Stimulated activated CD4-positive, alpha-beta T cell treated with anti-CD3 and anti-CD28 coated beads, TNF-alpha, amount 100 ng/mL, for 4 hours (primary cell): Measurements from ENCODE around the gene LDB3.

Experiments used
- DNase-seq, 3 experiments: peaks; one replicate each; pipeline ENCODE4 v3.0.0-alpha.2; 2020; ENCODE audit warnings: low read depth in 3 of 3

LDB3 gene

DNA sequence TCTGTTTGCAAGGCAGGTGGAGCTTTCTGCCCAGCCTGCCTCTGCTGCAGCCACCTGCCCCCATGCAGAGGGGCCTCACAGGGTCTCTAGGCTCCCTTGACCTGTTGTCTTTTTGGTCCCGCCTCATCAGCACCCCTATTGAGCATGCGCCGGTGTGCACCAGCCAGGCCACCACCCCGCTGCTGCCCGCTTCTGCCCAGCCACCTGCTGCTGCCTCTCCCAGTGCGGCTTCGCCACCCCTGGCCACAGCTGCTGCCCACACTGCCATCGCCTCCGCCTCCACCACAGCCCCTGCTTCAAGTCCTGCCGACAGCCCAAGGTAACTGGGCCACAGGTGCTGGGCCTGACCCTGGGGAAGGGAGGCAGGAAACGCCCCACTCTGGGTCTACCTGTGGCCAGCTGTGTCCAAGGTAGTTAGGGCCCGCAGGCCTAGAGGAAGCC lies 38.1 kb downstream of the LDB3 start:
- no peak for DNase-seq

DNA sequence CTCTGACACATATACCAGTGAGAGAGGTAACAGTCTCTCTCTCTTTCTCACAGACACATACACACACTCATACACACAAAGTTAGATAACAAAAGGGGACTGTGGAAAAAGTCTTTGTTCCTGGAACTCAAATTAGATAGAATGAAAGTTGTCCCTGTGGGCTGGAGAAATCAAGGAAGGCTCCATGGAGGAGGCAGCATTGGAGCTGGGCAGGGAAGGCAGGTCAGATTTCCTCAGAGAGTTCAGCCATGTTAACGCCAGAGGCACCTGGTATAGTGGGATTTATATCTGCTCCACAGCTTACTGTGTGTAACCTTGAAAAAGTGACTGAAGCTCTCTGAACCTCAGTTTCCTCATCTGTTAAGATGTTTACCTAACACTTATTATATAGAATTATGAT lies 38.7 kb downstream of the LDB3 start:
- no peak for DNase-seq

DNA sequence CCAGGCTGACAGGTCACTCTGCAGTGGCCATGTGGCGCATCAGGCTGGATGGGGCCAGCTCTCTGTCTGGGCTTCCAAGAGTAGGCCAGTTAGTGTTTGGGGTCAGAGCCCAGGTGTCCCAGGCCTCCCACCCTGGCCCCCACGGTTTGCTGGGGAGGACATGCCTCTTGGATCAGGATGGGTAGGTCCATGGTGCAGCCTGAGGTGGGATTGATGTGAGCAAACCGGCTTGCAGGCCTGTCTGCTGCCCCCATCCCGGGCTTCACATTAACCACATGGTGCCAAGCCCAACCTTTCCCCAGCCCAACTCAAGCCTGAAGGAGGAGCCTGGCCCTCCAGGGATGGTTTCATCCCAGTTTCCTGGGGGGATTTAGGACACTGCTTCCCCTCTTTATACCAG lies 39.2 kb downstream of the LDB3 start:
- DNase-seq: no peak

DNA sequence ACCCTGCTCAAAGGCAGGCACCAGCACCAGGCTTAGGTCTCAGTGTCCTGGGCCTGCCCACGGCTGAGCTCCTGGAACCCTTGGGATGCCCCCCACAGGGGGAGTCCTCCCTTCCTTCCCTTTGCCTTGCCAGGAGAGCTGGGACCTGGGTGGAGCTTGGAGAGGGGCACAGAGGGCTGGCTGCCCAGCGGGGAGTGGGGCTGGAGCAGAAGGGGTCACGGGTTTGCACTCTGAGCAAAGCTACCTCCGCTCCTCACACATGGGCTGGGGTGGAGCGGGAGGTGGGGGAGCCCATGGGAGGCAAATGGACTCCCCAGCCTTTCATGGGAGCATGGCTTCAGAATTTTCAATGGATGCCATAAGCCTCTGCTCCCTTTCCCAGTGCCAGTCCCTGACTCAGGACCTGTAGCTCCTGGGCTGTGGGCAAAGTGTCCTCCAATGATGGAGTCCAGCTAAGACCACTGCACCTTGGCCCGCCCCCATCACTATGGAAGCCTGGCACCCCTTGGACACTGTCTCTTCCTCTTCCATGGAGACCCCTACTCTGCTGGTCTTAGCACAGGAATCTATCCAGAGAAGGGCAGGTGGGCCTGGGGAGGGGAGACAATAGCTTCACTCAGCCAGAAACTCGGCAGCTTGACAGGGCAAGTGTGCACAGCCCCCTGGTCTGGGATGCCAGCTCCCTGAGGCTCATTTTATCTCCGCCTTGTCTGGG lies 39.9 kb downstream of the LDB3 start:
- no peak for DNase-seq

DNA sequence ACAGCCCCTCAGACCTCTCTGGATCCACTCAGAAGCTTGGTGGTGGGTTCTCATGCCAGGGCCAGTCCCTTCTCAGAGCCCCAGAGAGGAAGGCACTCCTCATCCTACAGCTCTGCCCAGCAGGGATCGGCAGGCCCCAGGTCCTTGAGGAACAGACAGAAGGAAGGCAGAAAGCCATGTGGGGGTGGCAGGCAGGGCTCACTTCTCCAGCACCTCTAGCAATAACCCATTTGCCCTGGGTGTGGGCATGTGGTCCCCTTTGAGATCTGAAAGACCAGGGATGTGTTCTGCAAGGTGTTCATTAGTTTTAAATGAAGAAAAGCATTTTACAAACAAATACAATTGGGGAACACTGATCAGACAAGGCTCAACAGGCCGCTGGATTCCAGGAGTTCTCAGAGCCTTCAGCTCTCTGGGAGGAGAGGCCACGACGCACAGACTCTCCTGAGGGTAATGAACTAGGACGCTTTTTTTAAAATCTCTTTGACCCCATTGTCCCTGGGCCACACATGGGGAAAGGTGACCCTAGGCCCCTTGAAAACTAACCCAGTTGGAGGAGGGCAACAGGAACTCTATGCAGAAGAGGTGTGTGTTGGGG lies 40.6 kb downstream of the LDB3 start:
- DNase-seq: no peak

DNA sequence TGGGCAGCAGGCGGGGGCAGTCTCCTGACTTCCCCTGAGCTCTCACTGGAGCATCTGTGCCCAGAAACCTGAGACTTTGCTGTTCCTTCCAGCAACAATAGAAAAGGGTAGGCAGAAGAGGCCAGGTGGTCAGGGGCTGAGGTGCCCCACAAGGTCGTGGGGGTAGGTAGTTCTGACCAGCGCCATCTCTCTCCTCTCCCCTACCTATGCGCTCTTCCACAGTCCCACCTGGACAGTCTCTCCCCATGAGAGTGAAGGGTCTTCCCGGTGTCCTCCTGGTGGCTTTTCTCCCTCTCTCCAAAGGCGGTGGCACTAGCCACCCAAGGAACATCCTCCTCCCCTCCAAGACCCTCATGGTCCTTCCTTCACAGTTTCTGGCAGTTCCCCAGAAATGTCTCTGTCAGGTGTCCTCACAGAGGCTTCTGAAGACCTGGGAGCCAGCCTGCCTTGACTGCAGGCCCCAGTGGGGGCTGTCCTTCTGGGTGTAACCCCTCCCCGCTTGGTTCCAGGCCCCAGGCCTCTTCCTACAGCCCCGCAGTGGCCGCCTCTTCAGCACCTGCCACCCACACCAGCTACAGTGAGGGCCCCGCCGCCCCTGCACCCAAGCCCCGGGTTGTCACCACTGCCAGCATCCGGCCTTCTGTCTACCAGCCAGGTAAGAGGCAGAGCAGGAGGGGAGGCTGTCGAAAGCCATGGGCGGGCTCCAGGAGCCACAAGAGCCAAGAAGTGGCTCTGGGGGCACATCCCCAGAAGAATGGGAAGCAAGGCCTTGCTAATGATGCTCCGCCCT lies 41.3 kb downstream of the LDB3 start:
- DNase-seq: no peak

DNA sequence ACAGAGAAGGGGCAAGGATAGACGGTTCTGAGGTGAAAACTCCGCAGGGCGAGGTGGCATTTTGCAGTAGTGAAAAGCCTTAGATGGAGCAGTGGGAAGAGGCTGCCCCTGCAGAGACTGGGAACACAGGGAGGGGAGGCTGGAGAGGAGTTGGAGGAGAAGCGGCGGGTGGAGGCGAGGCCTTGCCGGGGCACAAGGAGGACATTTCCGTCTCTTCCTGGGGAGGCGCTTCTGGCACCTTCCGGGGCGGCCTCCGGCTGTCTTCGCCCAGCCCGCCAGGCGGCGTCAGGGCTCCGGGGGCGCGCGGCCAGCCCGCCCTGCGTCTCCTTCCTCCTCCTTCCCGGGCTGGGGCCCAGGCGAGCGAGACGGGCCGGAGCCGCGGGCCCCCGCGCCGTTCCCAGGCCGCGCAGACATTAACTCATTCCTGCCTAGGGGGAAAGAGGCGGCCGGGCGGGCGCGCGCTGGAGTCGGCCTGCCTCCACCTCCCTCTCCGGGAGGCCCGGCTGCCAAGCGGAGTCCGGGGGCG lies 42.7 kb downstream of the LDB3 start:
- DNase-seq: peak; percentile 61 to 73 (median 69)

DNA sequence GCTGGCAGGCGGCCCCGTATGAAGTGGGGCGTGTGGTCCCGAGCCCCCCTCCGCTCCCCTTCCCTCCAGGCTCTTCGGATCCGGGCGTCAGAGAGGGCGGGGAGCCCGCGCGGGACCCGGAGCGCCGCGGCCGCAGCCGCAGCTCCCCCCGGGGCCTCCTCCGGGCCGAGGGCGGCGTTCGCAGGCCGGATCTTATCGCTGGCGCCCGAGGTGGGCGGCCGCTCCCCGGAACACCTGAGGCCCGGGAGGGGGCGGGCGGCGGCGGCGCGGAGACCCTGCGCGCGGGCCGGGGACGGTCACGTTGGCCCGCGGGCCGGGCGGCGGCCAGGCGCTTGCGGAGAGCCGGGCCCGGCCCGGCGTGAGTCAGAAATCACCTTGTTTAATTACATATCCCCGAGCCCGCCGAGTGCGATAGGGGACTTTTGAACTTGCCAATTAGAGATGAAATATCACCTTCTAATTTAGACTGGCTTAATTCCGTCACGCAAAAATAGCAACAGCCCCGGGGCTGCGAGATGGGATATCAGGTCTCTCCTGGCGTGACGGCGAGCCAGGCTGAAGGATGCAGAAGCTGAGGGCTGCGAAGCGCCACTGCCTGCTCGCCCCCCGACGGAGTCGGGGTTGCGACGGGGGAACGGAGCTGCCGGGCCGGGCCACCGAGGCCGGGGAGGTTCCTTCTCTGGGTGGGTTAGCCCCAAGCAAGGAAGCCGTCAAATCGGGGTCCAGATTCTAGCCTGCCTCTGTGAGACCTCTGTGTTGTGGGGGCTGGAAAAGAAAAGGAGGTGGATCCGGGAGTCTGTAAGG lies 43.4 kb downstream of the LDB3 start:
- peak; percentile 14 to 56 (median 34) for DNase-seq

DNA sequence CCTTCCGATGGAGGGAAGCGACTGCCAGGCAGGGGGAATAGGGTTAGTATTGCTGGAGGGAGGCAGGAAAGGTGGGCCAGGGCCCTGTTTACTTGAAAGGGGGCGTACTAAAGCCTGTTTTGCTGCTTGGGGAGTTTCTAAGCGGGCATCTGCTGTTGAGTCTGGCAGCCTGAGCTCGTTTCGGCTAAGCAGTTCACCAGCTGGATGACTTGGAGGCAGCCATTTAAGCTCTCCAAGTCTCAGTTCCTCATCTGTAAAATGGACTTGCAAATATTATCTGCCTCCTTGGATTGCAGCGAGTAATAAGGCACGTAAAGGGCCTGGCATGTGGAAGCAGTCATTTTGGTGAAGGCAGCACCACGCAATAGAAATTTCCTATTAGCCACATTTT lies 44.0 kb downstream of the LDB3 start:
- no peak for DNase-seq

DNA sequence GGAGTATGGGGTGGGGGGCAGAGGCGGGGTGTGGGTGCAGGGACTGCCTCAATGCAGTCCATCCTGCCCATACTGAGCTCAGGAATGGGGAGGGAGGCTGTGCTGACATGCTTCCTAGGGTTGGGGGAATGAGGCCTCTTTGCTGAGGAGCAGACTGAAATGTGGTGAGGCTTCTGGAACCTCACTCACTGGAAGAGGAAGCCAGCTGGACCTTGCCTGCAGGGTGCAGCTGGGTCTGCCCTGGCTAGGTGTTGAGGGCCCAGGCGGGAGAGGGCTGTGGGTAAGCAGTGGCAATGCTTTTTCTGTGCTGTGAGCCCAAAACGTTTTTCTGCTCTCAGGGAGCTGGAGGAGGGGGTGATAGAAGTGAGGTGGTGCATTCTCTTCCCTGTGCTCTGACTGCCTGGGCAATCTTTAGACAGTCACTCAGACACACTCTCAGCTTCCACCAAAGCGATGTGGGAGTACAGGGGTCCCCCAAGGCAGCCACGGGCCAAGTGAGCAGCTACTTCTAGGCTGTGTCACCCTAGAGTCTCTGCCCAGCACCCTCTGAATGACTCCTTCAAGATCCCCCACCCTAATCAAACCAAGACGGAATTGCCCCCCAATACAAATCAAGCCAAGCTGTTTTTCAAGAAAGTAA lies 47.0 kb downstream of the LDB3 start:
- DNase-seq: no peak

DNA sequence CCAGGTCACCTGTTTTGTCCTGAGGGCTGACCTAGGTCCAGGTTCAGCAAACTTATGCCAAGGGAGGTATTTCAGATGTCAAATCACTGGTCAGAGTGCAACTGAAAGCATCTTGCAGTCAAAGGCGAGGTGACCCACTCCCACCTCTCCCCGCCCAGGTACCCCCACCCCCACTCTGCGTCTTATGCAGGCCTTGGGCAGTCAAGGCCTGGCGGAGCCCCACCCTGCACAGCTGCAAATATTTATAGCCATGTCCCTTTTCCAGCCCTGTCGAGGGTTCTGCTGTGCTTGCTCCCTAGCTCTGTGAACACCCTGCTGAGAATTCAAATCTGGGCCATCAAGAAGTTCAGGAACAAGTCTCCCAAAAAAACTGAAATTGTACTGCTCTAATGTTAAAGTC lies 47.5 kb downstream of the LDB3 start:
- no peak for DNase-seq

DNA sequence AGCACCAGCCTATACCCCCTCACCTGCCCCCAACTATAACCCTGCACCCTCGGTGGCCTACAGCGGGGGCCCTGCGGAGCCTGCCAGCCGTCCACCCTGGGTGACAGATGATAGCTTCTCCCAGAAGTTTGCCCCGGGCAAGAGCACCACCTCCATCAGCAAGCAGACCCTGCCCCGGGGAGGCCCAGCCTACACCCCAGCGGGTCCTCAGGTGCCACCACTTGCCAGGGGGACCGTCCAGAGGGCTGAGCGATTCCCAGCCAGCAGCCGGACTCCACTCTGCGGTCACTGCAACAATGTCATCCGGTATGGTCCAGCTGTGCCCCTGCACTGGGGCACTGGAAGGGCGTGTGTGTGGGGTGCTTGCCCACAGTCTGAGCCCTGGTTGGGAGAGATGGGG lies 48.2 kb downstream of the LDB3 start:
- no peak for DNase-seq

DNA sequence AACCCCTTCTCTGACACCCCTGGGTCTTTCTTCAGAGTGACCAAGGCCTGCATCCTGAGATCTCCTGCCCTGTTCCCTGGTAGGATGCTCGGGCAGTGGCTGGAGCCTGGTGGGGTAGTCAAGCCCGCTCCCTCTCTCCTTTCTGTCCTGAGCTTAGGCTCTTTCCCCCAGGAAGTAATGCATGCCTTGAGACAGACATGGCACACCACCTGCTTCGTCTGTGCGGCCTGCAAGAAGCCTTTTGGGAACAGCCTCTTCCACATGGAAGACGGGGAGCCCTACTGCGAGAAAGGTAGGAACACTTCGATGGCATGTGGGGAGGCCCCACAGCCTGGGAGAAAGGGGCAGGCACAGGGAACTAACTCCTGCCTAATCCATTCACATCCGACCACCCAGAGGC lies 50.2 kb downstream of the LDB3 start:
- DNase-seq: no peak

DNA sequence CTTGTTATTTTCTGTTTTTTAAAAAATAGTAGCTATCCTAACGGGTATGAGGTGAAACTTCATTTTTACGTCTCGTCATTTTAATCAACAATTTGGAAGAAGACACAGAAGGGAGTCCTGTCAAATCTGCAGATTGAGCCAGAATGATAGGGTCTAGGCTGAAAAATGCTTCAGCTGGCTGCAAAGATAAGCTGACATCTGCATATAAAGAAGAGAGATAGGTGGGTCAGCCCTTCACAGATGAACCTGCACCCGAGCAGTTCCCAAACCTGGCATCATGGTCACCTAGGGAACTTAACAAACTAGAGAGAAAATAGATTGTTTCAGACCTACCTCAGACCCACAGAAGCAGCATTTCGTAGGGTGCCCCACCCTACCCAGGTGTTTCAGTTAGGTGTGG lies 52.9 kb downstream of the LDB3 start:
- no peak for DNase-seq

DNA sequence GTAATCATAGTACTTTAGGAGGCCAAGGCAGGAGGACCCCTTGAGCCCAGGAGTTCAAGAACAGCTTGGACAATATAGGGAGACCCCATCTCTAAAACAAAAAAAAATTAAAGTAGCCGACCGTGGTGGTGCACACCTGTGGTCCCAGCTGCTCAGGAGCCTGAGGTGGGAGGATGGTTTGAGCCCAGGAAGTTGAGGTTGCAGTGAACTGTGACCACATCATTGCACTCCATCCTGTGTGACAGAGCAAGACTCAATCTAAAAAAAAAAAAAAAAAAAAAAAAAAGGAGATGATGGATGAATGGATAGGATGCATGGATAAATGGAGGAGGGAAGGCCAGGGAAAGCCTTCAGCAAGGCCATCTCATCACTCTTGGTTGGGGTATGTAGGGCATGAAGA lies 54.7 kb downstream of the LDB3 start:
- DNase-seq: no peak

DNA sequence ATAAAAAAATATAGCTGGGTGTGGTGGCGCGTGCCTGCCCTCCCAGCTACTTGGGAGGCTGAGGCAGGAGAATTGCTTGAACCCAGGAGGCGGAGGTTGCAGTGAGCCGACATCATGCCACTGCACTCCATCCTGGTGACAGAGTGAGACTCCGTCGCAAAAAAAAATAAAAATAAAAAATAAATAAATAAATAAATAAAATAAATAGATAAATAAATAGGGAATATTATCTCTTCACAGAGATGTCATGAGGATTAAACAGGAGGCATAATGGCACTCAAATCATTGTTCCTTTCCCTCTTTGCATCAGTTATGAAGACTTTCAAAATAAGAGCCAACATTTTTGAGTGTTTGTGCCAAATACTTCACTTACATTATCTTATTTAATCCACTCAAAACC lies 56.1 kb downstream of the LDB3 start:
- DNase-seq: no peak

DNA sequence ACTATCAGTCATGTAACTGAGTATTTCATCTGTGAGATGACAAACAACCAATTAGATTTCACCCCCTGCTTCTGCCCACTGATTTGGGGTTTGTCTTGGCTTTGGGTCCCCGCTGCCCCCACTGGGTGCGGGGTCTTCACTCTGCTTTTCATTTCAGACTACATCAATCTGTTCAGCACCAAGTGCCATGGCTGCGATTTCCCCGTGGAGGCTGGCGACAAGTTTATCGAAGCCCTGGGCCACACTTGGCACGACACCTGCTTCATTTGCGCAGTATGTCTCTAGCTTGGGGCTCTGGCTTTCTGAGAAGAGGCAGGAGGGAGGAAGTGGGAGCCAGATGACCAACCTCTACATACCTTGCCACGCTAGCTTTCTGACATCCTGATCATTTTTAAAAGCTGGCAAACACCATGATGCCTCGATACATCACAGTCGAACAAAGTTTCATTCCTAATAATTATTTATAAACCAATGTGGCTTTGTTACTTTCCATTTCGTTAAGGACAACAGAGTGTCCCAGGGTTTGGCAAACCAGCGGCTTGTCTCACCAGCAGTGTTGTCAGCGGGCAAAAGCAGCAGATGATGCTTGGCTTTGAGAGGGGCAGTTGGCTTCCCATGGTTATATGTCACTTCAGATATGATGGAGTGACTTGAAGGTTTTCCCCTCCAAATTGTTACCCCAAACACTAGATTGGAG lies 57.8 kb downstream of the LDB3 start:
- no peak for DNase-seq

DNA sequence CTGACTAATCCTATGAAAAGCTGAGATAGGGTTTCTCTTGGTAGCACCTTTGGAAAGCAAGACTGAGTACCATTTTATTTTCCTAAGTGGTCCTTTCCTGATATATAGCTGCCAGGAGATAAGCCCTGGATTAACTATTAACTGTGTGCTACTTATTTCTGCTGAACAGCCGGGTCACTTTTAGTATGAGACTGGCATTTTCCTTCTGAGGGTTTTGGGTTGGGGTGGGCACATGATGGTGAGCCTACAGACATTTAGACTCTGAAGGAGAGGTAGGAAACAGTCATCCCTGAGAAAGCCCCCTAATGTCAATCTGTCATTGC lies 58.3 kb downstream of the LDB3 start:
- DNase-seq: no peak

DNA sequence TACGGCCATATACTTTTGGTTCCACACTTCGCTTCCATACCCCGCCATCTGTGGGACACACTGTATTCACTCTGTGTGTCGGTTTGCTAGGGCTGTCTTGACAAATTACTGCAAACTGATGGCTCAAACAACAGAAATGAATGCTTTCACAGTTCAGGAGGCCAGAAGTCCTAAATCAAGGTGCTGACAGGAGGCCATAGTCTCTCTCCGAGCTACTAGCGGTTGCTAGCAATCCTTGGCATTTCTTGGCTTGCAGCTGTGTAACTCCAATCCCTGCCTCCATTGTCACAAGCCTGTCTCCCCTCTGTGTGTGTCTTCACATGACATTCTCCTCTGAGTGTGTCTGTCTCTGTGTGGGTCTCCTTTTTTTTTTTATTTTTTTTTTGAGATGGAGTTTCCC lies 59.2 kb downstream of the LDB3 start:
- DNase-seq: no peak

DNA sequence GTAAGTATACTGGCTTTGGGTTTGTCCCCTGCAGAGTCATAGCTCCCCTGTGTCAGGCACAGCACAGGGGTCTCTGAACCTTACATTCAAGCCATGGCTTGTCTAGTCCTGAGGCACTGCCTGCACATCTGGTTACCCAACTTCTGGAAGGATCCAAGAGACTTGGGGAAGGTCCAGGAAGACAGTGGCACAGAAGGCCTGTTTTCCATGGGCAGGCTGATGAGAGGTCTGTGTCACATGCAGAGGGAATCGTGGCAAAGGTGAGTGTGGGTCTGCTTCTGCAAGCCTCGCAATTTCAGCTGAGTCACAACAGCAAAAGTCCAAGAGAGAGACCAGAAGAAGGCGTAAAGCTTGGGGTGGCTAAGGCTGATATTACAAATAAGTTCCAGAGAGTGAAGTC lies 59.7 kb downstream of the LDB3 start:
- DNase-seq: no peak

DNA sequence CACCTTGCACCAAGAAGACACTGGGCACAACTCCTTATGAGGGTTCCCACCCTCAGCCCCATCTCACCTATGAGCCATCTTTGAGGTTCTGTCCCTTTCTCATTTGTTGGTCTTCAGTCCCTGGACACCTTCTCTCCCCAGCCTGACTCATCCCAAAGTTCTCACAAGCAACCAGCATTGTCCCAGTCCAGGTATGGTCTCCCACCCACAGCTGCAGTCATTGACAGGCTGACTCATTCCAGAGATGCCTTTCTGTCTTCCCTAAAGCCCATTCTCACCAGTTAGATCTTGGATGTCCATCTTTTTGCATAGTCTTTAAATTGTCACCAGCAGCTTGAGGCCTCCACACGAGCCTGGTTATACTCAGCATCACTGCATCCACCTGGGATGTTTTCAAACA lies 61.4 kb downstream of the LDB3 start:
- DNase-seq: no peak
